ENCODE measurements around the gene HAP1. TPM values are rescaled to one million over a fixed set of nuclear protein-coding genes. Genes with fewer than 3 reads are reported as not detected.

Gene HAP1
- total and polyA plus RNA-seq, 2 of the 8 experiments (the other 6 are each of a cell fraction or from before 2014, with no cell fraction given): 2.3 to 3.6 TPM

- Histone ChIP-seq H2AFZ (ENCODE audit: low read length) (no peak overlapping the region), H2BK15ac (ENCODE audit: low read length) (no peak overlapping the region), H3K4ac (replicated peaks; ENCODE audit: insufficient read length, low read depth, low read length) (no peak overlapping the region), H3K23ac (ENCODE audit: insufficient read length) (no peak overlapping the region), H4K91ac (replicated peaks; ENCODE audit: insufficient read length, low read length) (no peak overlapping the region), H2BK5ac (ENCODE audit: low read depth, low read length) (no peak overlapping the region), H3K79me2 (ENCODE audit: control insufficient read depth in 1 of 2, insufficient read depth in 2 of 2, low read length in 2 of 2) (no peaks in the 10 kb centered on the region), H2BK12ac (ENCODE audit: low read depth, low read length) (no peak overlapping the region), H2AK5ac (ENCODE audit: low read depth, low read length) (no peak overlapping the region), H4K20me1 (replicated peaks in 1 of 2; ENCODE audit: control insufficient read depth in 1 of 2, insufficient read depth in 2 of 2, low read length in 2 of 2) (peaks cover 2 to 4% of the 10 kb centered on the region in 2 experiments), H3K56ac (replicated peaks; ENCODE audit: insufficient read length, low read depth, low read length) (no peak overlapping the region), H3K14ac (ENCODE audit: insufficient read length) (no peak overlapping the region), H3K4me1 (replicated peaks in 1 of 4; ENCODE audit: control insufficient read depth in 3 of 4, insufficient read depth in 4 of 4, low read length in 3 of 4) (peaks cover 0 to 10% (median 3%) of the 10 kb centered on the region in 4 experiments; a peak in 6 of 7 replicates), H3K36me3 (ENCODE audit: control insufficient read depth in 2 of 4, insufficient read depth in 4 of 4, low read length in 3 of 4) (no peaks in the 10 kb centered on the region), H2BK120ac (replicated peaks; ENCODE audit: low read depth, low read length) (no peak overlapping the region), H3K23me2 (ENCODE audit: low read depth, low read length) (no peaks in the 10 kb centered on the region), H3K18ac (ENCODE audit: extremely low read depth, low read length) (no peak overlapping the region), H2BK20ac (ENCODE audit: low read length) (no peak overlapping the region), H4K5ac (ENCODE audit: insufficient read length, low read depth, low read length) (no peak overlapping the region), H3K9me3 (ENCODE audit: insufficient read depth in 2 of 2, low read depth in 1 of 2, low read length in 1 of 2) (peaks cover 2 to 3% of the 10 kb centered on the region in 2 experiments; a peak in 2 of 4 replicates), H3K27me3 (replicated peaks in 1 of 4; ENCODE audit: control insufficient read depth in 3 of 4, extremely low read depth in 1 of 4, insufficient read depth in 3 of 4, low read length in 3 of 4) (peaks cover 15 to 68% (median 61%) of the 10 kb centered on the region in 4 experiments), H3K27ac (ENCODE audit: low read depth, low read length) (no peak overlapping the region), H3K4me3 (ENCODE audit: extremely low read depth in 1 of 4, insufficient read depth in 2 of 4, low read depth in 3 of 4, low read length in 4 of 4) (no peak overlapping the region), H3K9ac (replicated peaks in 1 of 4; ENCODE audit: extremely low read depth in 1 of 4, low read depth in 3 of 4, low read length in 3 of 4) (no peak overlapping the region), H4K8ac (ENCODE audit: extremely low read depth, insufficient read depth, low read length) (no peak overlapping the region), H3K79me1 (ENCODE audit: low read depth, low read length) (no peaks in the 10 kb centered on the region), H3K4me2 (ENCODE audit: insufficient read depth in 1 of 2, low read depth in 2 of 2, low read length in 2 of 2) (no peak overlapping the region)
- ChIA-PET CTCF (ENCODE audit: partially characterized antibody) (interaction anchor here (1.9 to 3.3 kb wide), 2 partner anchors 9 to 14 kb away, joined by 7 to 11 read pairs; no protein-coding TSS in a partner anchor), POLR2A (ENCODE audit: partially characterized antibody) (interaction anchor here (1.4 to 22.1 kb wide), 3 partner anchors 18 to 76 kb away, joined by 3 to 378 read pairs (median 7); partner anchors contain the start of genes EIF1 and JUP)
- 89% methylated on average over 8 of the region's 8 CpGs; no CpG with 5 or more reads in 1 of the 2 experiments for WGBS, 2 experiments (ENCODE audit: extremely low coverage in 1 of 2, insufficient coverage in 1 of 2, insufficient read length in 1 of 2, insufficient replicate concordance in 2 of 2, low coverage in 1 of 2, low lambda C conversion rate in 2 of 2, missing lambda C conversion rate in 1 of 2)
- DNase-seq (ENCODE audit: low read depth in 1 of 2, low spot score in 2 of 2) (no peak), FAIRE-seq (no peak)
- TF ChIP-seq CEBPB (IDR thresholded peaks at IDR 0.05; ENCODE audit: low read depth, low read length) (no peak), CHD1 (IDR thresholded peaks at IDR 0.05; ENCODE audit: low read depth, low read length) (no peak), SIRT6 (IDR thresholded peaks at IDR 0.05; ENCODE audit: low read length) (no peak), FOSL1 (IDR thresholded peaks at IDR 0.05; ENCODE audit: insufficient read depth, low read depth, low read length) (no peak), SRF (IDR thresholded peaks at IDR 0.05; ENCODE audit: low read depth, low read length) (no peak), KDM1A (IDR thresholded peaks at IDR 0.05; ENCODE audit: borderline replicate concordance, low read length) (no peak), NANOG (IDR thresholded peaks at IDR 0.05; ENCODE audit: insufficient read depth, low read depth, low read length, poor library complexity, severe bottlenecking) (no peak), YY1 (IDR thresholded peaks at IDR 0.05; ENCODE audit: low read depth, low read length) (no peak), SIN3A (conservative IDR thresholded peaks at IDR 0.05 in 1 of 2, IDR thresholded peaks at IDR 0.05 in 1 of 2; ENCODE audit: low read depth in 1 of 2, low read length in 2 of 2) (no peak), E2F6 (IDR thresholded peaks at IDR 0.05) (no peak), RFX5 (IDR thresholded peaks at IDR 0.05; ENCODE audit: borderline replicate concordance, low read depth, low read length) (no peak)
These were observed 23.9 kb downstream of the HAP1 start for GRCh38 chr17:41710472-41711090.

Data from H1 (cell line).